Chondrocyte (in vitro differentiated cells): ENCODE results near the gene CARHSP1. TPM values are rescaled to one million over a fixed set of nuclear protein-coding genes. Genes with fewer than 3 reads are reported as not detected.
A peak's percentile ranks its signal among the peaks of the same experiment; 100 is the strongest.
"Not testable (repeated sequence)": the region's sequence is repeated elsewhere in the genome, so short reads cannot be mapped to it uniquely, and the experiment has no call there.

ENCODE experiments used
- DNase-seq: peaks from one replicate; pipeline ENCODE4 v3.0.0; 2021; ENCODE audit warnings: mixed read lengths, low spot score
- H3K27ac Mint-ChIP-seq: one replicate; pipeline ENCODE4 v1.8.0; 2021; ENCODE audit warnings: mild to moderate bottlenecking, moderate library complexity, mixed read lengths; ENCODE audit not compliant: unreplicated experiment
- H3K27me3 Mint-ChIP-seq: 2 replicates; pipeline ENCODE4 v1.8.0; 2021; ENCODE audit warnings: low read depth, mixed read lengths
- H3K36me3 Mint-ChIP-seq: 2 replicates; pipeline ENCODE4 v1.8.0; 2021; ENCODE audit warnings: low read depth, mixed read lengths
- H3K4me1 Mint-ChIP-seq: 2 replicates; pipeline ENCODE4 v1.8.0; 2021; ENCODE audit warnings: low read depth, mild to moderate bottlenecking, mixed read lengths
- H3K4me3 Mint-ChIP-seq: one replicate; pipeline ENCODE4 v1.8.0; 2021; ENCODE audit warnings: mild to moderate bottlenecking, moderate library complexity, mixed read lengths; ENCODE audit not compliant: unreplicated experiment
- H3K9me3 Mint-ChIP-seq: 2 replicates; pipeline ENCODE4 v1.8.0; 2021; ENCODE audit warnings: low read depth, mixed read lengths
- CTCF ChIP-seq: fragments of 200-600 bp; sonication (generic); IDR thresholded peaks from 2 replicates; pipeline ENCODE4 v1.5.0; 2021; ENCODE audit warnings: antibody characterized with exemption, mild to moderate bottlenecking, moderate library complexity
- total RNA-seq: library from RNA; stranded (reverse); gene quantifications from 3 replicates; pipeline ENCODE4 v1.2.1, GENCODE V29; 2021

Gene CARHSP1
- total RNA-seq, 1 donor from 2014 or later, result 57.4 TPM

GRCh38 chr16:8847623-8848022 is 21.2 kb downstream of the CARHSP1 start:
- peaks cover 20% of the 10 kb centered on the region for H3K36me3 Mint-ChIP-seq
- DNase-seq, result peak; percentile 88
- no peak for TF ChIP-seq CTCF
- H3K9me3 Mint-ChIP-seq, result no peaks in the 10 kb centered on the region
- no peak overlapping the region for H3K4me3 Mint-ChIP-seq
- H3K27me3 Mint-ChIP-seq, result no peaks in the 10 kb centered on the region
- no peak overlapping the region for H3K27ac Mint-ChIP-seq
- peaks cover 34% of the 10 kb centered on the region for H3K4me1 Mint-ChIP-seq

DNA sequence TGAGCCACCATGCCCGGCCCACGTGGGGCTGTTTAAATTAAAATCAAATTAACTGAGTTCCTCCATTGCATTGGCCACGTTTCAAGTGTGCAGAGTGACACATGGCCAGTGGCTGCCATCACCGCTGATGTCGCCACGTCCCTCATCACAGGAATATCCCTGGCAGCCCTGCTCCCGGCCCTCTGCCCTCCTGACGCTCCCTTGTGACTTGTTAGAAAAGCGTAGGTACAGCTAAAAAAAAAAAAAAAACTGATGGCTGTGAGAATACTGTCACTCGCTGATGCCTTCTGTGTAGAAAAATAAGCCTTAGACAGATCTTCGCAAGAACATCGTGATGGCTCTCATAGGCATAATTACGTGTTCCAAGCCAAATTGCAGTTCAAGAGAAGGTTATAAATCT is 21.7 kb downstream of the CARHSP1 start:
- H3K9me3 Mint-ChIP-seq, result no peaks in the 10 kb centered on the region
- H3K27me3 Mint-ChIP-seq, result no peaks in the 10 kb centered on the region
- H3K4me3 Mint-ChIP-seq, result no peak overlapping the region
- H3K27ac Mint-ChIP-seq, result no peak overlapping the region
- TF ChIP-seq CTCF, result no peak
- DNase-seq, result peak; percentile 63
- H3K36me3 Mint-ChIP-seq, result peaks cover 22% of the 10 kb centered on the region
- H3K4me1 Mint-ChIP-seq, result peaks cover 34% of the 10 kb centered on the region

- DNase-seq, result peak; percentile 44
- H3K27ac Mint-ChIP-seq, result no peak overlapping the region
- no peaks in the 10 kb centered on the region for H3K9me3 Mint-ChIP-seq
- H3K4me3 Mint-ChIP-seq, result no peak overlapping the region
- H3K4me1 Mint-ChIP-seq, result peaks cover 34% of the 10 kb centered on the region
- peaks cover 19% of the 10 kb centered on the region for H3K36me3 Mint-ChIP-seq
- H3K27me3 Mint-ChIP-seq, result no peaks in the 10 kb centered on the region
- TF ChIP-seq CTCF, result no peak
These were observed 22.3 kb downstream of the CARHSP1 start for GRCh38 chr16:8846401-8846932.

DNA sequence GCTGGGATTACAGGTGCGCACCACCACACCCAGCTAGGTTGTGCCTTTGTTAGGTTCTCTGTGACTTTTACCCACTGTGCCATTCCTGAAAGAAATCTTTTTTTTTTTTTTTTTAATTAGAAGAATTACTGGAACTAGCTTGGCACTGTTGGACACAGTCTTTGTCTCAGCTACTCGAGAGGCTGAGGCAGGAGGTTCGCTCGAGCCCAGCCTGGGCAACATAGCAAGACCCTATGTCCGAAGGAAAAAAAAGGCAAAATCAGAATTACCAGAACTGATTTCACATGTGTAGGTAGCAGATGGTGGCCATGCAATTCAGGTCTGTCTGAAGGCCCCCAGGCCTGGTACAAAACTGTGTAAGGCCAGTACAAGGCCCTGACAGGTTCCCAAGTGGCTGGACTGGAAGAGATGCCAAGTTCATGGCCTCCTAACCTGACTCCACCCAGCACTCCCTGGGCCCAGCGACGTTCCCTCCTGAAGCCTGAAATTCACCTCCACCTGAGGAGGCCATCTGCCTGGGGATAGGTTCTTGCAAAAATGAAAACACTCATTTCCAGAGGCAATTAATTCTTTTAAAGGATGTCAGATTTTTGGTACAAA is 23.0 kb downstream of the CARHSP1 start:
- Mint-ChIP-seq H3K36me3 (peaks cover 17% of the 10 kb centered on the region), H3K9me3 (no peaks in the 10 kb centered on the region), H3K27ac (peak overlapping the region; percentile 12), H3K27me3 (no peaks in the 10 kb centered on the region), H3K4me1 (peaks cover 33% of the 10 kb centered on the region), H3K4me3 (no peak overlapping the region)
- DNase-seq, result peak; percentile 60
- no peak for TF ChIP-seq CTCF

DNA sequence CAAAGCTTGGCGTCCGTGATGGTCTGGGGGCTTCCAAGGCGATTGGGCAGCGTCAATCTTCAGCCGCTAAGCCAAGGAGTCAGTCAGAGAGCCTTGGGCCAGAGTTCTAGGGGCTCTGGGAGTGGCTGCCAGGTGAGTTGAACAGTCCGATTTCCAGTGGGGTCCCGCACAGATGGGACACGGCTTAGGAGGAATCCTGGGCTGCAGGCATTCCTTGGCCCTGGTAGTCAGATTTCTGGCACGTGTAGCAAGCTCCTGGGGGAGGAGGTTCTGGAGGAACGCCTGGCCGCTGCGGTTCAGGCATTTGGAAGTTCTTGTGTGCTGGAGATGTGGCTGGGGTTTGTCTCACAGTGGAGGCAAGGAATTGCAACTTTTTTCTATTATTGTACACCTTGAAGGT is 25.5 kb downstream of the CARHSP1 start:
- H3K4me3 Mint-ChIP-seq, H3K36me3 Mint-ChIP-seq, H3K27me3 Mint-ChIP-seq, H3K27ac Mint-ChIP-seq, H3K9me3 Mint-ChIP-seq: not testable (repeated sequence)
- peaks cover 13% of the 10 kb centered on the region for H3K4me1 Mint-ChIP-seq
- DNase-seq, result peak; percentile 20

DNA sequence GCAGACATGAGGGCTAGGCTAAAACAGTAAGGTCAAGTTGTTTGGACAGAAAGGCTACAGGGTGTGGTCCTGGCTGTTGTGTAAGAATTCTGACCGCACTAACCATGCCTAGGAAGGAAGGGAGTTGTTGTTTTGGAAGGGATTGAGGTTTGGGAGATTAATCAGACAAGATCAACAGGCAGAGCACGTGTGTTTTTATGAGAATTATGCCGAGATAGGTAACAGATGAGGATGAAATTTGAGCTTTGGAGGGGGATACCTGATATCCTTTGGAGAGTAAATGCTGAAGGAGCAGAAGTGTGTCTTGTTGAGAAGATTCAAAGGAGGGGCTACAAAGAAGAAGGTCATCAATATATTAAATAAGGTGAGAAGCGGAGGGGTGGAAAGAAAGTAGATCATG is 26.8 kb downstream of the CARHSP1 start:
- peaks cover 13% of the 10 kb centered on the region for H3K4me1 Mint-ChIP-seq
- H3K36me3 Mint-ChIP-seq, H3K9me3 Mint-ChIP-seq, H3K27me3 Mint-ChIP-seq, H3K4me3 Mint-ChIP-seq, DNase-seq, H3K27ac Mint-ChIP-seq: not testable (repeated sequence)

DNA sequence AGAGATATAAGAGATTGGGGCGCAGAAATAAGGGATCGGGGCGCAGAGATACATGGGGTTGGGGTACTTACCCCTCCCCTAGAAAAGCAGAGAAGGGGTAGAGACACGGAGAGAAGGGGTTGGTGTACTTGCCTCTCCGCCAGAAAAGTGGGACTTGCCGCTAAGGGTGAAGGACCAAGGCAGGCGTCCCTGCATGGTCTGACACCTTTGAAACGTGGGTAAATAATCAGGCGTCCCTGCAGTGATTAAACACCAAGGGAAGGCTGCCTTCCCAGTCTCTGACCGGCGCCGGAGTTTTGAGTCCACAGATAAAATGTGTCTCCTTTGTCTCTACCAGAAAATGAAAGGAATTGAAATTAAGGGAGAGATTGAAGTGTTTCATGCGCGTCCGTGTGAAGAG is 31.2 kb downstream of the CARHSP1 start:
- H3K36me3 Mint-ChIP-seq, H3K27ac Mint-ChIP-seq, H3K4me3 Mint-ChIP-seq, H3K27me3 Mint-ChIP-seq, H3K9me3 Mint-ChIP-seq, H3K4me1 Mint-ChIP-seq: not testable (repeated sequence)
- DNase-seq, result peak; percentile 28

GRCh38 chr16:8836797-8837196 is 32.0 kb downstream of the CARHSP1 start:
- not testable (repeated sequence) for H3K4me3 Mint-ChIP-seq, H3K9me3 Mint-ChIP-seq, H3K27ac Mint-ChIP-seq, DNase-seq, H3K27me3 Mint-ChIP-seq, H3K4me1 Mint-ChIP-seq, H3K36me3 Mint-ChIP-seq
